Lung microvascular endothelial cell (primary cell): ENCODE results near the gene KRT82. TPM values are rescaled to one million over a fixed set of nuclear protein-coding genes. Genes with fewer than 3 reads are reported as not detected.
"Not testable (repeated sequence)": the region's sequence is repeated elsewhere in the genome, so short reads cannot be mapped to it uniquely, and the experiment has no call there.

Experiments used
- DNase-seq, 2 donors: peaks; one replicate each; pipeline versions ENCODE4 v3.0.0 to v3.0.0-alpha.2; 2010; ENCODE audit warnings: low read depth in 2 of 2
- total RNA-seq: library from RNA; depleted of rRNA; stranded (reverse); fragments of >200 nt; gene quantifications from 2 replicates; pipeline ENCODE4 v1.2.1, GENCODE V29; 2014

KRT82 gene
- total RNA-seq, 1 donor from 2014 or later: not detected

DNA sequence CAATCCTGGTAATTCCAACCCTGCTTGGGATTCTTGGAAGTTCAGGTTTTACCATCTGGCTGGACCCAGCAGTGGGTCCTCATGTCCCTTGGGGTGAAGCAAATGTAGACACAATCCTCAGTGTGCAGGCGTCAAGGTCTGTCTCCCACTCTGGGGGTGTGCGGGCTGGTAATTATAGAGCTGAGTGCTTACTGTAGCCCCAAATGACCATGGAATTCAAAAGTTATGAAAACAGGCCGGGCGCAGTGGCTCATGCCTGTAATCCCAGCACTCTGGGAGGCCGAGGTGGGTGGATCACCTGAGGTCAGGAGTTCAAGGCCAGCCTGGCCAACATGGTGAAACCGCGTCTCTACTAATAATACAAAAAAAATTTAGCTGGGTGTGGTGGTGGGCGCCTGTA is 61.1 kb downstream of the KRT82 start:
- not testable (repeated sequence) for DNase-seq

DNA sequence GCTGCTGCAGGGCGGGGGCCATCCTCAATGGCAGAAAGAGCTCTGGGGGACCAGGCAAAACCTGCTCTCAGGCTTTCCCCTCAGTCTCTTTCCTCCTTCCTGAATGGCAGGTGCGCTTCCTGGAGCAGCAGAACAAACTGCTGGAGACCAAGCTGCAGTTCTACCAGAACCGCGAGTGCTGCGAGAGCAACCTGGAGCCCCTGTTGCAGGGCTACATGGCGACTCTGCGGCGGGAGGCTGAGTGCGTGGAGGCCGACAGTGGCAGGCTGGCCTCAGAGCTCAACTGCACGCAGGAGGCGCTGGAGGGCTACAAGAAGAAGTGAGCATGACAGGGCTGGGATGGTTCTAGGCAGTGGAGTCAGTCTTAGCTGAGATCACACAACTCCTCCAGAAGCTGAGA is 62.0 kb downstream of the KRT82 start:
- no peak for DNase-seq

Other genes with a start within 250 kb of the KRT82 start
- gene KRT80, start 214.3 kb downstream of the KRT82 start, total RNA-seq: 0.20 and 0.65 TPM in 2 replicates
- gene KRT7, start 173.1 kb downstream of the KRT82 start, total RNA-seq: 6.7 and 121 TPM in 2 replicates
- not detected in 2 replicates for gene KRT86, start 131.7 kb downstream of the KRT82 start, total RNA-seq
- under 0.01 TPM in 1 of 2 replicates, not detected in the other for gene KRT81, start 114.8 kb downstream of the KRT82 start, total RNA-seq
- gene KRT83, start 84.9 kb downstream of the KRT82 start, total RNA-seq: not detected in 2 replicates
- not detected in 2 replicates for gene KRT85, start 38.9 kb downstream of the KRT82 start, total RNA-seq
- gene KRT84, start 20.7 kb downstream of the KRT82 start, total RNA-seq: not detected in 2 replicates
- not detected in 2 replicates for gene KRT75, start 28.0 kb upstream of the KRT82 start, total RNA-seq
- not detected in 2 replicates for gene KRT6B, start 45.8 kb upstream of the KRT82 start, total RNA-seq
- gene KRT6C, start 67.5 kb upstream of the KRT82 start, total RNA-seq: not detected in 2 replicates
- gene KRT6A, start 86.9 kb upstream of the KRT82 start, total RNA-seq: not detected in 2 replicates
- not detected in 2 replicates for gene KRT5, start 114.1 kb upstream of the KRT82 start, total RNA-seq
- not detected in 2 replicates for gene KRT71, start 146.8 kb upstream of the KRT82 start, total RNA-seq
- gene KRT74, start 167.5 kb upstream of the KRT82 start, total RNA-seq: not detected in 2 replicates
- not detected in 2 replicates for gene KRT72, start 195.1 kb upstream of the KRT82 start, total RNA-seq
- not detected in 2 replicates for gene KRT73, start 212.2 kb upstream of the KRT82 start, total RNA-seq
- not detected in 2 replicates for gene KRT2, start 245.9 kb upstream of the KRT82 start, total RNA-seq